Measurements from ENCODE around the gene TRIM5.

TRIM5 gene

GRCh38 chr11:5631969-5632635 lies 52.8 kb downstream of the TRIM5 start:
- H2AFZ ChIP-seq (ENCODE audit: low read depth, low read length): no peak overlapping the region
- no peaks in the 10 kb centered on the region for H3K9me3 ChIP-seq (ENCODE audit: low read length)
- H3K4me3 ChIP-seq (ENCODE audit: low read length): no peak overlapping the region
- H3K4me1 ChIP-seq (ENCODE audit: insufficient read depth, low read length): no peaks in the 10 kb centered on the region
- H3K36me3 ChIP-seq (ENCODE audit: insufficient read depth, low read length): no peaks in the 10 kb centered on the region
- H3K27me3 ChIP-seq (ENCODE audit: insufficient read depth, low read length): no peaks in the 10 kb centered on the region

GRCh38 chr11:5631417-5631816 lies 53.5 kb downstream of the TRIM5 start:
- Histone ChIP-seq H3K9me3 (ENCODE audit: low read length) (no peaks in the 10 kb centered on the region), H3K4me1 (ENCODE audit: insufficient read depth, low read length) (no peaks in the 10 kb centered on the region), H3K36me3 (ENCODE audit: insufficient read depth, low read length) (no peaks in the 10 kb centered on the region), H2AFZ (ENCODE audit: low read depth, low read length) (no peak overlapping the region), H3K4me3 (ENCODE audit: low read length) (no peak overlapping the region), H3K27me3 (ENCODE audit: insufficient read depth, low read length) (no peaks in the 10 kb centered on the region)

GRCh38 chr11:5626196-5626595 lies 58.7 kb downstream of the TRIM5 start:
- Histone ChIP-seq H3K4me1 (ENCODE audit: insufficient read depth, low read length) (no peaks in the 10 kb centered on the region), H3K4me3 (ENCODE audit: low read length) (no peak overlapping the region), H3K36me3 (ENCODE audit: insufficient read depth, low read length) (no peaks in the 10 kb centered on the region), H3K9me3 (ENCODE audit: low read length) (no peaks in the 10 kb centered on the region), H3K27me3 (ENCODE audit: insufficient read depth, low read length) (no peaks in the 10 kb centered on the region), H2AFZ (ENCODE audit: low read depth, low read length) (no peak overlapping the region)

DNA sequence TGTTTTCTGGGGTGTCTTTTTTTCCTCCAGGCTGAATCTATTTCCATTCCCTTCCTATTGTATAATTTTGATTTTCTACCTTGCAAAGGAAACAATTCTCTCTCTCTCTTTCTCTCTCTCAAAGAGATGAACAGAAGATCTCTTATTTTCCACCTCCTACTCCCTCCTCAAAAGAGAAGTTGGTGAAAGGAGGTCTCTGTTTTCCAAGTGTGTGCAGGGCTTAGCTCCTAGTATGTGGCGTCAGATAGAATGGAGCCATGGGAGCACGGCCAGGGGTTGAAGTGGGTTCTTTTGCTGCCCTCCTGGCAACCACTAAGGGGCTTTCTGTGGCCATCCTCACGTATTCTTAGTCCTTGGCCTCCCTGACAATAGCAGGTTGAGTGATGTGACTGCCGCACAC lies 59.6 kb downstream of the TRIM5 start:
- Histone ChIP-seq H3K36me3 (ENCODE audit: insufficient read depth, low read length) (no peaks in the 10 kb centered on the region), H2AFZ (ENCODE audit: low read depth, low read length) (peak overlapping the region; percentile 67), H3K9me3 (ENCODE audit: low read length) (no peaks in the 10 kb centered on the region), H3K4me1 (ENCODE audit: insufficient read depth, low read length) (no peaks in the 10 kb centered on the region), H3K4me3 (ENCODE audit: low read length) (peak overlapping the region; percentile 34), H3K27me3 (ENCODE audit: insufficient read depth, low read length) (no peaks in the 10 kb centered on the region)

- no peaks in the 10 kb centered on the region for H3K4me1 ChIP-seq (ENCODE audit: insufficient read depth, low read length)
- H3K36me3 ChIP-seq (ENCODE audit: insufficient read depth, low read length): no peaks in the 10 kb centered on the region
- no peaks in the 10 kb centered on the region for H3K27me3 ChIP-seq (ENCODE audit: insufficient read depth, low read length)
- H3K4me3 ChIP-seq (ENCODE audit: low read length): peak within 1 kb of the TSS; percentile 34
- peak within 1 kb of the TSS; percentile 67 for H2AFZ ChIP-seq (ENCODE audit: low read depth, low read length)
- H3K9me3 ChIP-seq (ENCODE audit: low read length): no peaks in the 10 kb centered on the region
These were observed 60.2 kb downstream of the TRIM5 start, which contains the start of gene TRIM34 for GRCh38 chr11:5624489-5625279. Gene TRIM34, plus strand, starts transcription at chr11:5625001. Its CDS starts 7,331 bp downstream, at chr11:5632332.

DNA sequence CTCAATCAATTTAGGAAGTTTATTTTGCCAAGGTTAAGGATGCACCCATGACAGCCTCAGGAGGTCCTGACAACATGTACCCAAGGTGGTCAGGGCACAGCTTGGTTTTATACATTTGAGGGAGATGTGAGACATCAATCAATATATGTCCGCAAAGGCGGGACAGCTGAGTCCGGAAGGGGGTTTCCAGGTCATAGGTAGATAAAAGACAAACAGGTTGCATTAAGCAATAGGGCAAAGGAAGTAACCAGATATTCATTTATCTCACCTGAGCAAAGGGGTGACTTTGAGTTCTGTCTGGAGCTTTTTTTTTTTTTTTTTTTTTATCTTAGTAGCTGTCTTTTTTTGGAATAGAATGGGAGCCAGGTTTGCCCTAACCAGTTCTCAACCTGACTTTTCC lies 62.1 kb downstream of the TRIM5 start:
- Histone ChIP-seq H3K4me3 (ENCODE audit: low read length) (no peak overlapping the region), H3K27me3 (ENCODE audit: insufficient read depth, low read length) (no peaks in the 10 kb centered on the region), H3K36me3 (ENCODE audit: insufficient read depth, low read length) (no peaks in the 10 kb centered on the region), H3K9me3 (ENCODE audit: low read length) (no peaks in the 10 kb centered on the region), H2AFZ (ENCODE audit: low read depth, low read length) (no peak overlapping the region), H3K4me1 (ENCODE audit: insufficient read depth, low read length) (no peaks in the 10 kb centered on the region)

- H3K4me3 ChIP-seq (ENCODE audit: low read length): no peak overlapping the region
- H3K27me3 ChIP-seq (ENCODE audit: insufficient read depth, low read length): no peaks in the 10 kb centered on the region
- no peaks in the 10 kb centered on the region for H3K9me3 ChIP-seq (ENCODE audit: low read length)
- H2AFZ ChIP-seq (ENCODE audit: low read depth, low read length): no peak overlapping the region
- H3K36me3 ChIP-seq (ENCODE audit: insufficient read depth, low read length): no peaks in the 10 kb centered on the region
- H3K4me1 ChIP-seq (ENCODE audit: insufficient read depth, low read length): no peaks in the 10 kb centered on the region
These were observed 63.3 kb downstream of the TRIM5 start for GRCh38 chr11:5621580-5621979.

GRCh38 chr11:5620651-5621521 lies 64.0 kb downstream of the TRIM5 start:
- Histone ChIP-seq H3K9me3 (ENCODE audit: low read length) (no peaks in the 10 kb centered on the region), H3K27me3 (ENCODE audit: insufficient read depth, low read length) (no peaks in the 10 kb centered on the region), H3K36me3 (ENCODE audit: insufficient read depth, low read length) (no peaks in the 10 kb centered on the region), H3K4me3 (ENCODE audit: low read length) (no peak overlapping the region), H2AFZ (ENCODE audit: low read depth, low read length) (no peak overlapping the region), H3K4me1 (ENCODE audit: insufficient read depth, low read length) (no peaks in the 10 kb centered on the region)

DNA sequence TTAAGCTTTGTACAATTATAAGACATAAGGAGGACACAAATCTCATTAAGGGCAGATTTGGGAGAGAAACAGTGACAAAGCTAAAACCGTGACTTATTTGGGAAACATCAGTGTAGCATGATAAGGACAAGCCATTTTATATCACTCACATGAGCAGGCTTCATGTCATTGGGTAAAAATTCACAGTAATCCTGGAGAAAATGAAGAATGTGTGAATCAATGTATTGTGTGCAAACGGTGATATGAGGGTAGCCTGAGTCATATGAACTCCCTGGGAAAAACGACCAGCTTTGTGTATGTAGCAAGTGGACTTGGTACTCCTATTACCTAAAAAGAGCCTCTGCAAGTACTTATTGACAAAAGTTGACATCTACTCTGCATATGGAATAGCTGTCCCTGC lies 66.1 kb downstream of the TRIM5 start:
- Histone ChIP-seq H3K27me3 (ENCODE audit: insufficient read depth, low read length) (no peaks in the 10 kb centered on the region), H3K4me3 (ENCODE audit: low read length) (no peak overlapping the region), H2AFZ (ENCODE audit: low read depth, low read length) (no peak overlapping the region), H3K4me1 (ENCODE audit: insufficient read depth, low read length) (no peaks in the 10 kb centered on the region), H3K36me3 (ENCODE audit: insufficient read depth, low read length) (no peaks in the 10 kb centered on the region), H3K9me3 (ENCODE audit: low read length) (no peaks in the 10 kb centered on the region)

All from neuron (in vitro differentiated cells).